Right kidney (tissue), 1 donor: Measurements from ENCODE around the gene NBPF4.
A peak's percentile ranks its signal among the peaks of the same experiment; 100 is the strongest.
"Not testable (repeated sequence)": the region's sequence is repeated elsewhere in the genome, so short reads cannot be mapped to it uniquely, and the experiment has no call there.

Source experiments
- DNase-seq: peaks from one replicate; pipeline ENCODE4 v3.0.0-alpha.2; 2016

The NBPF4 gene

GRCh38 chr1:108209456-108210108 is 34.3 kb downstream of the NBPF4 start:
- DNase-seq: no peak

- no peak for DNase-seq
These were observed 35.0 kb downstream of the NBPF4 start for GRCh38 chr1:108208724-108209446.

- DNase-seq: not testable (repeated sequence)
These were observed 40.3 kb downstream of the NBPF4 start for GRCh38 chr1:108203582-108203981.

GRCh38 chr1:108201687-108202086 is 42.2 kb downstream of the NBPF4 start:
- DNase-seq: no peak

GRCh38 chr1:108200687-108201051 is 43.2 kb downstream of the NBPF4 start:
- no peak for DNase-seq

GRCh38 chr1:108199781-108200686 is 43.8 kb downstream of the NBPF4 start, which contains the start of gene SLC25A24:
Gene SLC25A24, minus strand, starts transcription at chr1:108200343. Its CDS starts 205 bp downstream, at chr1:108200138.
- peak; percentile 94 for DNase-seq

- DNase-seq: no peak
These were observed 44.6 kb downstream of the NBPF4 start for GRCh38 chr1:108199201-108199691.

- DNase-seq: no peak
These were observed 49.8 kb downstream of the NBPF4 start for GRCh38 chr1:108194051-108194450.

GRCh38 chr1:108193333-108193732 is 50.5 kb downstream of the NBPF4 start:
- no peak for DNase-seq

DNA sequence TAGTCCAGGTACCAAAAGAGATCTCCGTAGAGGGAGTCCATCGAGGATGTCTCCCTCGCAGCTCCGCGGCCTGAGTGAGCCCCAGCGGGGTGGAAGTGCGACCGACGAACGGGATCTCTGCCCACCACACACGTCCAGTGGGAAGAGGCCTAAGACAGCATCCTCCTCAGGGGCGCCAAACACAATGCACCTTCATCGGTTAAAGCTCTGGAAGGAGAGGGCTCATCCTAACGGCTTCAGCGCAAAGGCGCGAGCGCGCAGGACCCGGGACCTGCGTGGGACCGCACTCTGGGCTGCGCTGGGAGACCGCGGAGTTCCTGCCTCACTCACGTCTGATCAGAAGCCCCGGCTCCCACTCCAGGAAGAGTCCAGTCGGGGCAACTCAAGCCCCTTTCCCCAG is 51.3 kb downstream of the NBPF4 start:
- no peak for DNase-seq

DNA sequence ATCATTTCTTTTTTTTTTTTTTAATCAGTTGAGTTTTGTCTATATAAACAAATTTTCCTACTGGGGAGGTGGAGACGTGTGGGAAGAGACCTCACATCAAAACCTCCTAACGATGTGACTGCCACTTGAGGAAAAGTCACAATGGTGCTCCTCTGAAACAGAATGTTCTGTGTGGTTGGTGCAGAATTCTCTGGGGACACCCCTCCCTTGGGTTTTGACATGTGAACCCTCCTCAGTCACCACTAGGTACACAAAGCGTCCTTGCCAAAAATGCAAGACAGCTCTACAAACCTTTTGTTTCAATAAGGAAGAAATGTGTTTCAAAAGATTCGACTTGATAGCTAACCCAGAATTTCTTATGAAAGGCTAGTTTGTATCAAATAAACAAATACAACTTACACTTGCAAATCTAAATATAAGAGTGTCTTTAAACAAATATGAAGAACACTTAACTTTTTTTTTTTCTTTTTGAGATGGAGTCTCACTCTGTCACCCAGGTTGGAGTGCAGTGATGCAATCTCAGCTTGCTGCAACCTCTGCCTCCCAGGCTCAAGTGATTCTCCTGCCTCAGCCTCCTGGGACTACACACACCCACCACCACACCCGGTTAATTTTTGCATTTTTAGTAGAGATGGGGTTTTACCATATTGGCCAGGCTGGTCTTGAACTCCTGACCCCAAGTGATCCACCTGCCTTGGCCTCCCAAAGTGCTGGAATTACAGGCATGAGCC is 53.0 kb downstream of the NBPF4 start:
- no peak for DNase-seq

DNA sequence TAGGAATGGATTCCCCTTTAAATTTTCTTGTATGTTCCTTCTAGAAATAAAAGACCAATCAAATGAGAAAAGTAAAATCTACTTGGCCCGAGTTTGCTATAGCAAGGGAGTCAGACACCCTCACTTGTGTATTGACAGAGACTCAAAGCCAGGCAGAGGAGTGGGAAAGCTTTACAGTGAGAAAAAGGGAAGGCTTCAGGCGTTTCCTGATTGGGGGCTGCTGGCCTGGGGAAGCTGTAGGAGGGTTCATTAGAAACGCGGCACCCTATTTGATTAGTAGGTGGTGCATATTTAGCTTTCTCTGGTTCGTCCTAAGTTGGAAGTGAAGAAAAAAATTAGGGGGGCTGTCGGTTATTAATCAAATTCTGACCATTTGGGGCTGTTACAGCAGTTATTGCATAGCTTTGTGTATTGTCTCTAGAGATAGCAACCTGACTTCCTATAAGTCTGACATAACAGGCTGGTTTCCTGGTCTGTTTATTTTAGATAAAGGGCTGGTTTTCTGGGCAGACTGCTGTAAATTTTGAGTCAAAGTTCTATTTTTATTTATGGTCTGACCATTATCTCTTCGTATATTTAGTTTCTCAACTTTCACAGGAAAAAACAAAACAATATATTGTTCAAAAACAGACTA is 53.8 kb downstream of the NBPF4 start:
- no peak for DNase-seq

- DNase-seq: no peak
These were observed 55.1 kb downstream of the NBPF4 start for GRCh38 chr1:108188801-108189200.

DNA sequence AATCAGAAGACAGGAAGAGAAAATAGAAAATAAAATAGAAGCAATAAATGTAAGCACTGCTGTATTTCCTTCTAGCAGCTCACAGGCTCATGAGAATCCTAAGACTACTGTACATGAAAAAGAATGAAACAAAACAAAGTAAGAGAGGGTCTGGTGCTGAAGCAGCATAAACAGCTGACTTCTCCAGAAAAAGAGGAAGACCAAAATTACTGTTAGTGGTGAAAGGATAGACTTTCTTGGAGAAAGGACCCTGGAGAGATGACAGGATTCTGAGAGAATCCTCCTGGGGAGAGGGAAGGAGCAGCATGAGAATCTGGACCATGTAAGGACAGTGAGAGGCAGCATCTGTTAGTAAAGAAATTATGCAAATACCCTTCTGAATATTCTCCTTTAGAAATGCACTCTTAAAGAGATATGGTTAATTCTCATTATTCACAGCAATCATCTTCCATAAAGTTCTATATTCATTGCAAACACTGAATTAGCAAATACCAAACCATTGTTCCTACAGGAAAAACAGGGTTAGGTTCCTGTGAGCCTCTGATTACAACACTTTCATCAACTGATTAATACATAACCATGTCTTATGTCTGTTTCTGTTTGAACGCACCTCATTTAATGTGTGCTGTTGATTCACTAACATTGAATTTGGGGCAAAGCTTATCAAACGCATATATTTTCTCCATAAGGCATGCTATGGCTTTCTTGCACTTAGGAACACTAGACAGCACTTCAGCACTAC is 60.7 kb downstream of the NBPF4 start:
- DNase-seq: no peak

DNA sequence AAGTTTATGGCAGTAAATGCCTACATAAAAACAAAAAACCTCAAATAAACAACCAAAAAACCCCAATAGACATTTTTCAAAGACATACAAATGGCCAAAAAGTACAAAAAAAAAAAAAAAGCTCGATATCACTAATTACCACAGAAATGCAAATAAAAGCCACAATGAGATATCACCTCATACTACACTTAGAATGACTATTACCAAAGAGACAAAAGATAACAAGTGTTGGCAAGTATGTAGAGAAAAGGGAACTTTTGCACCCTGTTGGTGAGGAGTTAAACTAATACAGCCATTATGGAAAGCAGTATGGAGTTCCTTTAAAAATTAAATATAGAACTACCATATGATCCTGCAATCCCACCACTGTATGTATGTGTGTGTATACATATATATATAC is 64.9 kb downstream of the NBPF4 start:
- DNase-seq: no peak
